Central memory CD8-positive, alpha-beta T cell (primary cell): Measurements from ENCODE around the gene GSG1L.

Source experiments
- ATAC-seq: fragments of 150-1000 bp; cut with Tn5 transposase; replicated peaks from 2 replicates; pipeline ENCODE4 v1.10.0; 2022; ENCODE audit warnings: mild to moderate bottlenecking, moderate FRiP score, moderate number of reproducible peaks; ENCODE audit not compliant: poor library complexity, severe bottlenecking; ENCODE audit errors: extremely low read depth
- DNase-seq, 2 donors: peaks; one replicate each; pipeline ENCODE4 v3.0.0; 2021; ENCODE audit warnings: low spot score in 2 of 2
- H3K27ac Mint-ChIP-seq: one replicate; pipeline ENCODE4 v1.8.0; 2022; ENCODE audit warnings: low read depth, mild to moderate bottlenecking, moderate library complexity, mixed read lengths
- H3K27me3 Mint-ChIP-seq: one replicate; pipeline ENCODE4 v1.8.0; 2022; ENCODE audit warnings: mixed read lengths
- H3K36me3 Mint-ChIP-seq: one replicate; pipeline ENCODE4 v1.8.0; 2022; ENCODE audit warnings: mild to moderate bottlenecking, moderate library complexity, mixed read lengths; ENCODE audit not compliant: insufficient read depth
- H3K4me1 Mint-ChIP-seq: one replicate; pipeline ENCODE4 v1.8.0; 2022; ENCODE audit warnings: mixed read lengths
- H3K4me3 Mint-ChIP-seq: one replicate; pipeline ENCODE4 v1.8.0; 2022; ENCODE audit warnings: mild to moderate bottlenecking, moderate library complexity, mixed read lengths
- H3K9me3 Mint-ChIP-seq: one replicate; pipeline ENCODE4 v1.8.0; 2022; ENCODE audit warnings: mixed read lengths

Gene GSG1L

GRCh38 chr16:28068976-28069375 lies 5.5 kb upstream of the GSG1L start:
- peaks cover 5% of the 10 kb centered on the region for H3K36me3 Mint-ChIP-seq
- H3K4me3 Mint-ChIP-seq = no peak overlapping the region
- DNase-seq (no peak), ATAC-seq (no peak)
- H3K27ac Mint-ChIP-seq = no peak overlapping the region
- H3K4me1 Mint-ChIP-seq = no peaks in the 10 kb centered on the region
- peaks cover 48% of the 10 kb centered on the region for H3K27me3 Mint-ChIP-seq
- no peaks in the 10 kb centered on the region for H3K9me3 Mint-ChIP-seq

DNA sequence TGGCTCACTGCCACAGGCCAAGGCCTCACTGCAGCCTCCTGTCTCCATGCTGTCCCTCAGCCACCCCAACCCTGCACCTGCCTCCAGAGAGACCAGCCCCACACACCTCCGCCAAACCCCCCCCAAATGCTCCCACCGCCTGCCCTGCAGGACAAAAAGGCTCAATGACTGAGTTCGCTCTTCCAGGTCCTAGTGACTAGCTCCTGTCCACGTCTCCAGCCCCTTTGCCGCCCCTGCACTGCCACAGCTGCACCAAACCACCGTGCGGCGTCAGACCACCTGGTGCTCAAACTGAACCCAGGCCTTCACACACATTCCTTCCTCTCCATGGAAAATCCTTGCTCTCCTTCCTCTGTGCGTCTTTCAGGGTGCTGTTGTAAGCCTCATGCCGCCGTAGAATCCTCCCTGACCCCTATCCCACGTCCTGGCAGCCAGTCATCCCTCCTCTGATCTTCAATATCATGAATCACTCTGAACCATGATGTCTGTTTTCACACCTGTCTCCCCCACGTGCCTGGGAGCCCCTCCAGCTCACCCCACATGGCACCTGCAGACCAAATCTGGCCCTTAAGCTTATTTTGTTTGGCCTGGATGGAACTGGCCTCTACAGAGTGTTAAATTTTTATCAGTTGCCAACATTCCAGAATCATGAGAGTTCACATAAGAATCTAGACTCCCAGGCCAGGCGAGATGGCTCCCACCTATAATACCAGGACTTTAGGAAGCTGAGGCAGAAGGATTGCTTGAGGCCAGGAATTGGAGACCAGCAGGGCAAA lies 4.3 kb upstream of the GSG1L start:
- DNase-seq = no peak
- Mint-ChIP-seq H3K4me1 (no peaks in the 10 kb centered on the region), H3K4me3 (no peak overlapping the region), H3K36me3 (peaks cover 5% of the 10 kb centered on the region), H3K27me3 (peaks cover 41% of the 10 kb centered on the region), H3K9me3 (no peaks in the 10 kb centered on the region), H3K27ac (no peak overlapping the region)
- no peak for ATAC-seq

- Mint-ChIP-seq H3K4me3 (no peak overlapping the region), H3K27ac (no peak overlapping the region), H3K27me3 (peaks cover 53% of the 10 kb centered on the region), H3K9me3 (no peaks in the 10 kb centered on the region), H3K4me1 (no peaks in the 10 kb centered on the region), H3K36me3 (no peaks in the 10 kb centered on the region)
- DNase-seq (no peak), ATAC-seq (no peak)
Observed at GRCh38 chr16:28064706-28065249, 1.3 kb upstream of the GSG1L start.

- H3K9me3 Mint-ChIP-seq = no peaks in the 10 kb centered on the region
- no peaks in the 10 kb centered on the region for H3K4me1 Mint-ChIP-seq
- H3K4me3 Mint-ChIP-seq = no peak overlapping the region
- H3K36me3 Mint-ChIP-seq = peaks cover 2% of the 10 kb centered on the region
- peaks cover 59% of the 10 kb centered on the region for H3K27me3 Mint-ChIP-seq
- DNase-seq (no peak), ATAC-seq (no peak)
- no peak overlapping the region for H3K27ac Mint-ChIP-seq
Observed at GRCh38 chr16:28064150-28064549, 636 bp upstream of the GSG1L start.

GRCh38 chr16:28062847-28063521 lies 530 bp downstream of the GSG1L start:
- no peak overlapping the region for H3K27ac Mint-ChIP-seq
- no peak overlapping the region for H3K4me3 Mint-ChIP-seq
- ATAC-seq (no peak), DNase-seq (no peak)
- peaks cover 5% of the 10 kb centered on the region for H3K36me3 Mint-ChIP-seq
- no peaks in the 10 kb centered on the region for H3K9me3 Mint-ChIP-seq
- peaks cover 71% of the 10 kb centered on the region for H3K27me3 Mint-ChIP-seq
- no peaks in the 10 kb centered on the region for H3K4me1 Mint-ChIP-seq

- H3K4me3 Mint-ChIP-seq = peak overlapping the region; percentile 36
- no peak overlapping the region for H3K27ac Mint-ChIP-seq
- H3K9me3 Mint-ChIP-seq = no peaks in the 10 kb centered on the region
- ATAC-seq (no peak), DNase-seq (no peak)
- H3K27me3 Mint-ChIP-seq = peaks cover 77% of the 10 kb centered on the region
- H3K4me1 Mint-ChIP-seq = no peaks in the 10 kb centered on the region
- peaks cover 5% of the 10 kb centered on the region for H3K36me3 Mint-ChIP-seq
Observed at GRCh38 chr16:28062261-28062846, 1.2 kb downstream of the GSG1L start.

- H3K4me1 Mint-ChIP-seq = no peaks in the 10 kb centered on the region
- peaks cover 80% of the 10 kb centered on the region for H3K27me3 Mint-ChIP-seq
- H3K4me3 Mint-ChIP-seq = no peak overlapping the region
- H3K27ac Mint-ChIP-seq = no peak overlapping the region
- no peak for ATAC-seq
- H3K36me3 Mint-ChIP-seq = peaks cover 5% of the 10 kb centered on the region
- no peaks in the 10 kb centered on the region for H3K9me3 Mint-ChIP-seq
- DNase-seq = no peak
Observed at GRCh38 chr16:28061352-28062101, 2.0 kb downstream of the GSG1L start.

DNA sequence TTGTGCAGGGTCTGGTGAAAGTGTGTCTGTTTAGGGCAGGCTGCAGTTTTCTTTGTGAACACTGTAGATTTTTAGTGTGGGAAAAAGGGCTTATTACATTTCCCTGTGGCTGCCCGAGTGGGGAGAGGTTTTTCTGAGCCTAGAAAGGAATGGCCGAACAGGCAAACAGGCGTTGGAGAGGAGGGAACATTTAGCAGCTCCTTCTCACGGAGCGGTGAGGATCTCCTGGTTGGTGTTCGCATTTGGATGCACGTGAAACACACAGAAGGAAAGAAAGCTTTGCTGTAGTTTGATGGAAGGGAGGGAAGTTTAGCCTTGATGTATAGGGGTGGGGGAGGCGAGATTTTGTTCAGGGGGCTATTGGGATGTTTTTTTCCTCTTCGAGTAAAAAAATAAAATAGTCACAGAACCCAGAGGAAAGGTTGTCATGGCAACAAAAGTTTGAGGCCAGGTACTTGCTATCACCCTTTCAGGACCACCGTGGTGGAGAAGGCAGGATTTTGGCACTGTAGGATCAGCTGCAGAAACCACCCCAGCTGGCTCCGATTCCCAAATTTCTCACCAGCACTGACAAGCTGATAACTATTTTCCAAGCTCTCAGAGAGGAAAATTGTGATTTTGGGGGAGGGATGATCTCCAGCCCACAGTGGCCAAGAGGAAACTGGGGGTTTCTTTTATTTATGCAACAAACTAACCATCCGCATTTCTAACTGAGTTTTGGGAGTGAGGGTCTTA lies 3.5 kb downstream of the GSG1L start:
- peaks cover 71% of the 10 kb centered on the region for H3K27me3 Mint-ChIP-seq
- H3K36me3 Mint-ChIP-seq = peaks cover 5% of the 10 kb centered on the region
- H3K9me3 Mint-ChIP-seq = no peaks in the 10 kb centered on the region
- DNase-seq (no peak), ATAC-seq (no peak)
- no peaks in the 10 kb centered on the region for H3K4me1 Mint-ChIP-seq
- H3K27ac Mint-ChIP-seq = no peak overlapping the region
- H3K4me3 Mint-ChIP-seq = no peak overlapping the region

DNA sequence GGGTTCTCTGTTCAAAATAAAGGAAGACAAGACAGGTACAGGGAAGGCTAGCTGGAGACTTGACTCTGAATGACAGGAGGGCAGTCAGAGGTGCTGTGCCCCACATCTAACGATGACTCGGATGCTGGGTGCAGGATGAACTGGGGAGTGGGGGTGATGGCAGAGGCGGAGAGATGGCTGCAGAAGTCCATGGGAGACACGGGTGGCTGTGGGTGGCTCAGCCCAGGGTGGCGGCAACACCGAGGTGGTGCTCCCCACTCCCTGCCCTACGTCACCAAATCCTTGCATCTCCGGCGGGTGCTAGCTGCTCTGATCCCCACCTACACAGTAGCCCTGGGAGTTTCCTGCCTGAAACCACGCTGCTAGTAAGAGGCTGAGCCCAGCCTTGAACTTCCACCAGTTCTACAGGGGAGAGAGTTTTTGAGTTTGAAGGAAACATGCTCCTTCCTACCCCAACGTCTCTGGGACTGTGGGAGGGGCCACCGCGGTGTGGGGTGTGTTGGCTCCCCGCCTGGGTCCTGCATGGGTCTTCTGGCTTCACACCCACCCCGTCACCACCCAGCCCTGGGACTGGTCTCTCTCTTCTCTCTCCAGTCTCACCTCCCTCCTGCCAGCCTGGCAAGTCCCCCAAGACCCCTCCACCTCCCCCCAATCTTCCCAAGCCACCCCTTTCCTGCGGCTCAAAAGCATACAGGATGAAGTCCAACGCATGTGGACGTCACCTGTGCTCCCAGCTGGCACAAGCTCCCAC lies 4.5 kb downstream of the GSG1L start:
- no peak overlapping the region for H3K27ac Mint-ChIP-seq
- no peak for ATAC-seq
- no peak overlapping the region for H3K4me3 Mint-ChIP-seq
- H3K9me3 Mint-ChIP-seq = no peaks in the 10 kb centered on the region
- H3K36me3 Mint-ChIP-seq = peaks cover 5% of the 10 kb centered on the region
- peaks cover 67% of the 10 kb centered on the region for H3K27me3 Mint-ChIP-seq
- no peaks in the 10 kb centered on the region for H3K4me1 Mint-ChIP-seq
- DNase-seq = no peak

DNA sequence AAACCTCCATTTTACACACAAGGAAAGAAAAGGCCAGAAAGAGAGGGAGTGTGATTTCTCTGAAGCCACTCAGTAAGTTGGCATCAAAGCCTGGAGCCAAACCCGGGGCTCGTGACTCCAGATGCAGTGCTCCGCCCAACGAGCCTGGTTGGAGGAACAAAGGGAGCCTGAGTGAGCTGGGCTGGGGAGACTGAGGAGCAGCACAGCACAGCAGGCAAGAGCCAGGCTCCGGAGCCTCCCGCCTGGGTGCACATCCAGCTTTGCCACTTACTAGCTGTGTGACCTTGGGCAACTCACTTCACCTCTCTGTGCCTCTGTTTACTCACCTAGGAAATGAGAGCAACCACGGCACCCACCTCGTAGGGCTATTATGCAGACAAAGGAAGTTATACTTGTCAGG lies 5.6 kb downstream of the GSG1L start:
- ATAC-seq = no peak
- H3K9me3 Mint-ChIP-seq = no peaks in the 10 kb centered on the region
- H3K4me3 Mint-ChIP-seq = no peak overlapping the region
- no peaks in the 10 kb centered on the region for H3K4me1 Mint-ChIP-seq
- peaks cover 5% of the 10 kb centered on the region for H3K36me3 Mint-ChIP-seq
- no peak for DNase-seq
- H3K27ac Mint-ChIP-seq = no peak overlapping the region
- H3K27me3 Mint-ChIP-seq = peaks cover 77% of the 10 kb centered on the region

GRCh38 chr16:28053461-28053860 lies 10.1 kb downstream of the GSG1L start:
- peaks cover 39% of the 10 kb centered on the region for H3K27me3 Mint-ChIP-seq
- ATAC-seq (no peak), DNase-seq (no peak)
- no peaks in the 10 kb centered on the region for H3K36me3 Mint-ChIP-seq
- H3K27ac Mint-ChIP-seq = no peak overlapping the region
- no peaks in the 10 kb centered on the region for H3K4me1 Mint-ChIP-seq
- no peaks in the 10 kb centered on the region for H3K9me3 Mint-ChIP-seq
- no peak overlapping the region for H3K4me3 Mint-ChIP-seq
